HepG2 (cell line): ENCODE measurements around the gene MRPL18. TPM values are rescaled to one million over a fixed set of nuclear protein-coding genes. Genes with fewer than 3 reads are reported as not detected.
A peak's percentile ranks its signal among the peaks of the same experiment; 100 is the strongest.

Experiments used
- ARHGAP35 ChIP-seq: sonication (generic); formaldehyde crosslinking; IDR thresholded peaks from 2 replicates; pipeline ENCODE4 v1.9.0; 2022; ENCODE audit warnings: mild to moderate bottlenecking, inconsistent platforms, moderate library complexity, missing genetic modification reagents, borderline replicate concordance
- E2F2 ChIP-seq: sonication (generic); formaldehyde crosslinking; IDR thresholded peaks from 2 replicates; pipeline ENCODE4 v1.4.0; 2020; ENCODE audit warnings: missing genetic modification reagents, borderline replicate concordance
- HBP1 ChIP-seq: IDR thresholded peaks from 2 replicates; pipeline ENCODE4 v1.6.1; 2016; ENCODE audit warnings: low read depth, control low read depth
- JARID2 ChIP-seq: sonication (generic); formaldehyde crosslinking; IDR thresholded peaks from 2 replicates; pipeline ENCODE4 v1.8.1; 2023; ENCODE audit warnings: missing genetic modification reagents, inconsistent platforms; ENCODE audit not compliant: insufficient replicate concordance
- KLF12 ChIP-seq: sonication (generic); formaldehyde crosslinking; IDR thresholded peaks from 2 replicates; pipeline ENCODE4 v1.4.0; 2020; ENCODE audit warnings: missing genetic modification reagents, borderline replicate concordance
- PBX2 ChIP-seq: IDR thresholded peaks from 2 replicates; pipeline ENCODE4 v1.6.1; 2016; ENCODE audit warnings: control low read depth
- PITX1 ChIP-seq: sonication (generic); formaldehyde crosslinking; IDR thresholded peaks from 2 replicates; pipeline ENCODE4 v1.5.1; 2020; ENCODE audit warnings: mild to moderate bottlenecking, missing genetic modification reagents
- PRDM10 ChIP-seq: sonication (generic); formaldehyde crosslinking; IDR thresholded peaks from 2 replicates; pipeline ENCODE4 v1.4.0; 2020; ENCODE audit warnings: low read depth, missing genetic modification reagents
- RFXANK ChIP-seq: IDR thresholded peaks from 2 replicates; pipeline ENCODE4 v1.6.1; 2016
- TBX3 ChIP-seq: fragments of 450-650 bp; IDR thresholded peaks from 2 replicates; pipeline ENCODE4 v1.6.1; 2017; ENCODE audit warnings: antibody characterized with exemption, mild to moderate bottlenecking, inconsistent platforms, borderline replicate concordance
- ZBTB21 ChIP-seq: sonication (generic); formaldehyde crosslinking; IDR thresholded peaks from 2 replicates; pipeline ENCODE4 v1.4.0; 2020; ENCODE audit warnings: missing genetic modification reagents
- ZBTB8A ChIP-seq: sonication (generic); formaldehyde crosslinking; IDR thresholded peaks from 2 replicates; pipeline ENCODE4 v1.4.0; 2020; ENCODE audit warnings: mild to moderate bottlenecking, low read depth, missing genetic modification reagents, borderline replicate concordance
- ZFP82 ChIP-seq: sonication (generic); formaldehyde crosslinking; IDR thresholded peaks from 2 replicates; pipeline ENCODE4 v1.5.1; 2020; ENCODE audit warnings: mild to moderate bottlenecking, missing genetic modification reagents, borderline replicate concordance
- ZNF329 ChIP-seq: sonication (generic); formaldehyde crosslinking; IDR thresholded peaks from 2 replicates; pipeline ENCODE4 v1.9.0; 2021; ENCODE audit warnings: low read depth, mild to moderate bottlenecking, missing genetic modification reagents
- ZNF350 ChIP-seq: sonication (generic); formaldehyde crosslinking; IDR thresholded peaks from 2 replicates; pipeline ENCODE4 v1.4.0; 2020; ENCODE audit warnings: mild to moderate bottlenecking, low read depth, missing genetic modification reagents, borderline replicate concordance
- ZNF512 ChIP-seq: sonication (generic); formaldehyde crosslinking; IDR thresholded peaks from 2 replicates; pipeline ENCODE4 v1.4.0; 2020; ENCODE audit warnings: mild to moderate bottlenecking, missing genetic modification reagents
- ZSCAN20 ChIP-seq: sonication (generic); formaldehyde crosslinking; IDR thresholded peaks from 2 replicates; pipeline ENCODE4 v1.4.0; 2020; ENCODE audit warnings: missing genetic modification reagents, mild to moderate bottlenecking, borderline replicate concordance
- polyA plus RNA-seq, 8 experiments: library from polyadenylated mRNA; depleted of rRNA in 3 of 8; stranded (reverse) in 7 of 8; unstranded in 1 of 8; fragments of >200 nt; fragmentation: Illumina TruSeq in 4 of 8; extraction: Trizol in 4 of 8; gene quantifications; 2 replicates each; pipeline versions ENCODE4 v1.2.1 to v1.2.3, GENCODE V29; 2011 to 2016; ENCODE audit warnings: low read depth in 4 of 8, missing spikeins in 1 of 8, mixed read lengths in 1 of 8; ENCODE audit not compliant: insufficient read depth in 1 of 8
- total RNA-seq, 5 experiments: library from RNA; depleted of rRNA; stranded (reverse); fragments of >200 nt; fragmentation: Illumina TruSeq; extraction: Trizol; gene quantifications; 2 replicates each; pipeline ENCODE4 v1.2.3, GENCODE V29; 2016; ENCODE audit warnings: low read depth in 1 of 5

MRPL18 gene
- total and polyA plus RNA-seq, 2 of the 13 experiments (the other 11 are each of a cell fraction or from before 2014, with no cell fraction given) = 85.6 to 176 TPM

GRCh38 chr6:159789377-159790148 is 704 bp upstream of the MRPL18 start, which contains the start of gene TCP1 (continued):
- peak; percentile 73 for TF ChIP-seq E2F2 (CRISPR knock-in tag)
- no peak; the same call in 1 of the 2 replicates for TF ChIP-seq ARHGAP35
- TF ChIP-seq TBX3 = peak; percentile 26; the same call in 1 of the 2 replicates
- TF ChIP-seq KLF12 = no peak
- no peak for TF ChIP-seq PBX2 (CRISPR knock-in tag)
- TF ChIP-seq ZNF512 (CRISPR knock-in tag) = no peak
- no peak for TF ChIP-seq ZNF329 (CRISPR knock-in tag)
- TF ChIP-seq ZFP82 (CRISPR knock-in tag) = no peak; the same call in 1 of the 2 replicates
- 0 out of 2 replicates have a peak, but pooled peaks have one; percentile 41 for TF ChIP-seq ZBTB8A (CRISPR knock-in tag)
- TF ChIP-seq RFXANK (CRISPR knock-in tag) = no peak
- TF ChIP-seq PITX1 (CRISPR knock-in tag) = peak; percentile 54; the same call in 1 of the 2 replicates
- TF ChIP-seq PRDM10 (CRISPR knock-in tag) = peak; percentile 74; the same call in 1 of the 2 replicates
- TF ChIP-seq ZBTB21 = no peak; the same call in none of the 2 replicates
- no peak for TF ChIP-seq JARID2 (CRISPR knock-in tag)
- TF ChIP-seq ZNF350 (CRISPR knock-in tag) = peak; percentile 72; the same call in 1 of the 2 replicates
- TF ChIP-seq HBP1 (CRISPR knock-in tag) = peak; percentile 95
- TF ChIP-seq ZSCAN20 (CRISPR knock-in tag) = no peak
